Ovary (tissue), 9 donors: ENCODE measurements around the gene ZNF398. TPM values are rescaled to one million over a fixed set of nuclear protein-coding genes. Genes with fewer than 3 reads are reported as not detected.

Source experiments
- DNase-seq, 5 donors: peaks; one replicate each; pipeline ENCODE4 v3.0.0-alpha.2; 2019 to 2020
- H3K27ac ChIP-seq, 2 donors: fragments of 200-600 bp; one replicate each; pipeline versions ENCODE4 v1.5.1 to v1.8.0; 2019 to 2022
- H3K27me3 ChIP-seq: fragments of 200-600 bp; one replicate; pipeline ENCODE4 v1.8.0; 2022
- H3K36me3 ChIP-seq: fragments of 200-600 bp; sonication (generic); one replicate; pipeline ENCODE4 v1.5.1; 2019
- H3K4me1 ChIP-seq: one replicate; pipeline ENCODE4 v1.8.1; 2013; ENCODE audit warnings: mild to moderate bottlenecking, moderate library complexity; ENCODE audit not compliant: insufficient read depth
- H3K4me3 ChIP-seq: fragments of 200-600 bp; sonication (generic); one replicate; pipeline ENCODE4 v1.5.1; 2017
- H3K9me3 ChIP-seq, 2 donors: fragments of 200-600 bp in 1 of 2; sonication (generic) in 1 of 2; one replicate each; pipeline versions ENCODE4 v1.5.1 to v1.8.1; 2013 to 2019; ENCODE audit warnings: mild to moderate bottlenecking in 1 of 2, moderate library complexity in 1 of 2
- EP300 ChIP-seq: sonication (generic); formaldehyde crosslinking; IDR thresholded peaks from one replicate; pipeline ENCODE4 v1.6.1; 2017; ENCODE audit warnings: antibody characterized with exemption
- POLR2A ChIP-seq: fragments of 450-650 bp; IDR thresholded peaks from one replicate; pipeline ENCODE4 v1.6.1; 2017; ENCODE audit warnings: antibody characterized with exemption, mild to moderate bottlenecking, moderate library complexity
- WGBS, 3 donors: extraction: QIAGEN DNeasy Blood & Tissue Kit in 1 of 3; methylation state at CpG; one replicate each; pipeline versions ENCODE4 v1.1.5 to v1.1.7; 2013 to 2017; 5-methylcytosine and 5-hydroxymethylcytosine counted together
- intact Hi-C, 4 donors: fragments of 100-400 bp; cut with DNase I; formaldehyde crosslinking; loops; one replicate each; pipeline versions ENCODE4 v1.11.0 to v1.15.1; 2022 to 2023
- polyA plus RNA-seq, 2 donors: library from polyadenylated mRNA; stranded (reverse); fragments of 200-250 nt in 1 of 2; fragments of 350-450 nt in 1 of 2; fragmentation: Illumina TruSeq in 1 of 2; extraction: RNeasy Lipid Tissue Mini Kit (QIAGEN cat#74804) in 1 of 2; gene quantifications; one replicate each; pipeline ENCODE4 v1.2.3, GENCODE V29; 2013 to 2014
- total RNA-seq, 7 donors: library from RNA; depleted of rRNA in 2 of 7; stranded (reverse); fragments of >200 nt in 2 of 7; fragmentation: NEBNext Ultra II Directional in 3 of 7; extraction: Animal tissue kit (Norgen Biotek cat#: 25700) in 3 of 7; gene quantifications; one replicate each; pipeline versions ENCODE4 v1.1.0 to v1.2.4, GENCODE V29; 2016 to 2023
- TF ChIP-seq, protein P1 (sequence below), 3 donors: fragments of 450-650 bp in 2 of 3; fragments of 200-600 bp in 1 of 3; IDR thresholded peaks; one replicate each; pipeline versions ENCODE4 v1.5.1 to v1.8.0; 2016 to 2022; ENCODE audit warnings: antibody characterized with exemption in 3 of 3, mild to moderate bottlenecking in 1 of 3
- donor health status: DM: no; HTN: no; CAD: no; lungs with moderate emphysema.
- donor health status: DM: no; HTN: no; CAD: no.
- donor health status: Bipolar disorder and iron deficiency.
- donor health status: DM: yes; HTN: yes; CAD: no.
- donor health status: DM: no; HTN: no; CAD: no.
- donor health status: DM: yes; HTN: yes; CAD: no.

The ZNF398 gene
- total and polyA plus RNA-seq, 9 donors: 5.0 to 20.6 (median 17.3) TPM

GRCh38 chr7:149166630-149167352 is 19.5 kb downstream of the ZNF398 start:
- intact Hi-C loops: no loop called here
- no peak for DNase-seq
- Histone ChIP-seq H3K4me1 (no peaks in the 10 kb centered on the region), H3K27ac (no peak overlapping the region), H3K9me3 (no peaks in the 10 kb centered on the region), H3K4me3 (no peak overlapping the region), H3K27me3 (no peaks in the 10 kb centered on the region), H3K36me3 (peaks cover 3% of the 10 kb centered on the region)
- TF ChIP-seq, protein P1, sequence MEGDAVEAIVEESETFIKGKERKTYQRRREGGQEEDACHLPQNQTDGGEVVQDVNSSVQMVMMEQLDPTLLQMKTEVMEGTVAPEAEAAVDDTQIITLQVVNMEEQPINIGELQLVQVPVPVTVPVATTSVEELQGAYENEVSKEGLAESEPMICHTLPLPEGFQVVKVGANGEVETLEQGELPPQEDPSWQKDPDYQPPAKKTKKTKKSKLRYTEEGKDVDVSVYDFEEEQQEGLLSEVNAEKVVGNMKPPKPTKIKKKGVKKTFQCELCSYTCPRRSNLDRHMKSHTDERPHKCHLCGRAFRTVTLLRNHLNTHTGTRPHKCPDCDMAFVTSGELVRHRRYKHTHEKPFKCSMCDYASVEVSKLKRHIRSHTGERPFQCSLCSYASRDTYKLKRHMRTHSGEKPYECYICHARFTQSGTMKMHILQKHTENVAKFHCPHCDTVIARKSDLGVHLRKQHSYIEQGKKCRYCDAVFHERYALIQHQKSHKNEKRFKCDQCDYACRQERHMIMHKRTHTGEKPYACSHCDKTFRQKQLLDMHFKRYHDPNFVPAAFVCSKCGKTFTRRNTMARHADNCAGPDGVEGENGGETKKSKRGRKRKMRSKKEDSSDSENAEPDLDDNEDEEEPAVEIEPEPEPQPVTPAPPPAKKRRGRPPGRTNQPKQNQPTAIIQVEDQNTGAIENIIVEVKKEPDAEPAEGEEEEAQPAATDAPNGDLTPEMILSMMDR (IDR thresholded peaks at IDR 0.05): no peak
- TF ChIP-seq EP300 (no peak), POLR2A (no peak)

GRCh38 chr7:149171892-149172533 is 24.8 kb downstream of the ZNF398 start:
- Histone ChIP-seq H3K4me3 (no peak overlapping the region), H3K9me3 (no peaks in the 10 kb centered on the region), H3K27me3 (no peaks in the 10 kb centered on the region), H3K27ac (no peak overlapping the region), H3K4me1 (no peaks in the 10 kb centered on the region), H3K36me3 (no peaks in the 10 kb centered on the region)
- 83 to 87% (median 84%) methylated on average over 9 of the region's 9 CpGs for WGBS, 3 donors
- intact Hi-C loops: no loop called here
- TF ChIP-seq, protein P1 (IDR thresholded peaks at IDR 0.05): no peak
- TF ChIP-seq POLR2A (no peak), EP300 (no peak)
- DNase-seq: no peak

- Histone ChIP-seq H3K36me3 (no peaks in the 10 kb centered on the region), H3K4me3 (no peak overlapping the region), H3K27me3 (no peaks in the 10 kb centered on the region), H3K27ac (no peak overlapping the region), H3K4me1 (no peaks in the 10 kb centered on the region), H3K9me3 (no peaks in the 10 kb centered on the region)
- no peak for DNase-seq
- WGBS, 3 donors: 96 to 97% (median 97%) methylated on average over 1 of the region's 1 CpG
- intact Hi-C loops: no loop called here
- TF ChIP-seq POLR2A: no peak
- no peak for TF ChIP-seq EP300
- TF ChIP-seq, protein P1 (IDR thresholded peaks at IDR 0.05): no peak
These were observed 25.3 kb downstream of the ZNF398 start for GRCh38 chr7:149172534-149172920.

- intact Hi-C loops: no loop called here
- Histone ChIP-seq H3K4me3 (no peak overlapping the region), H3K27ac (no peak overlapping the region), H3K27me3 (no peaks in the 10 kb centered on the region), H3K36me3 (no peaks in the 10 kb centered on the region), H3K9me3 (no peaks in the 10 kb centered on the region), H3K4me1 (no peaks in the 10 kb centered on the region)
- WGBS, 3 donors: 89 to 95% (median 92%) methylated on average over 2 of the region's 2 CpGs
- no peak for TF ChIP-seq EP300
- TF ChIP-seq POLR2A: no peak
- TF ChIP-seq, protein P1 (IDR thresholded peaks at IDR 0.05): no peak
- no peak for DNase-seq
These were observed 27.9 kb downstream of the ZNF398 start for GRCh38 chr7:149175150-149175549.
